ENCODE results near the gene DLEC1.

Gene DLEC1, protein sequence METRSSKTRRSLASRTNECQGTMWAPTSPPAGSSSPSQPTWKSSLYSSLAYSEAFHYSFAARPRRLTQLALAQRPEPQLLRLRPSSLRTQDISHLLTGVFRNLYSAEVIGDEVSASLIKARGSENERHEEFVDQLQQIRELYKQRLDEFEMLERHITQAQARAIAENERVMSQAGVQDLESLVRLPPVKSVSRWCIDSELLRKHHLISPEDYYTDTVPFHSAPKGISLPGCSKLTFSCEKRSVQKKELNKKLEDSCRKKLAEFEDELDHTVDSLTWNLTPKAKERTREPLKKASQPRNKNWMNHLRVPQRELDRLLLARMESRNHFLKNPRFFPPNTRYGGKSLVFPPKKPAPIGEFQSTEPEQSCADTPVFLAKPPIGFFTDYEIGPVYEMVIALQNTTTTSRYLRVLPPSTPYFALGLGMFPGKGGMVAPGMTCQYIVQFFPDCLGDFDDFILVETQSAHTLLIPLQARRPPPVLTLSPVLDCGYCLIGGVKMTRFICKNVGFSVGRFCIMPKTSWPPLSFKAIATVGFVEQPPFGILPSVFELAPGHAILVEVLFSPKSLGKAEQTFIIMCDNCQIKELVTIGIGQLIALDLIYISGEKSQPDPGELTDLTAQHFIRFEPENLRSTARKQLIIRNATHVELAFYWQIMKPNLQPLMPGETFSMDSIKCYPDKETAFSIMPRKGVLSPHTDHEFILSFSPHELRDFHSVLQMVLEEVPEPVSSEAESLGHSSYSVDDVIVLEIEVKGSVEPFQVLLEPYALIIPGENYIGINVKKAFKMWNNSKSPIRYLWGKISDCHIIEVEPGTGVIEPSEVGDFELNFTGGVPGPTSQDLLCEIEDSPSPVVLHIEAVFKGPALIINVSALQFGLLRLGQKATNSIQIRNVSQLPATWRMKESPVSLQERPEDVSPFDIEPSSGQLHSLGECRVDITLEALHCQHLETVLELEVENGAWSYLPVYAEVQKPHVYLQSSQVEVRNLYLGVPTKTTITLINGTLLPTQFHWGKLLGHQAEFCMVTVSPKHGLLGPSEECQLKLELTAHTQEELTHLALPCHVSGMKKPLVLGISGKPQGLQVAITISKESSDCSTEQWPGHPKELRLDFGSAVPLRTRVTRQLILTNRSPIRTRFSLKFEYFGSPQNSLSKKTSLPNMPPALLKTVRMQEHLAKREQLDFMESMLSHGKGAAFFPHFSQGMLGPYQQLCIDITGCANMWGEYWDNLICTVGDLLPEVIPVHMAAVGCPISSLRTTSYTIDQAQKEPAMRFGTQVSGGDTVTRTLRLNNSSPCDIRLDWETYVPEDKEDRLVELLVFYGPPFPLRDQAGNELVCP (N-terminal part only)

DNA sequence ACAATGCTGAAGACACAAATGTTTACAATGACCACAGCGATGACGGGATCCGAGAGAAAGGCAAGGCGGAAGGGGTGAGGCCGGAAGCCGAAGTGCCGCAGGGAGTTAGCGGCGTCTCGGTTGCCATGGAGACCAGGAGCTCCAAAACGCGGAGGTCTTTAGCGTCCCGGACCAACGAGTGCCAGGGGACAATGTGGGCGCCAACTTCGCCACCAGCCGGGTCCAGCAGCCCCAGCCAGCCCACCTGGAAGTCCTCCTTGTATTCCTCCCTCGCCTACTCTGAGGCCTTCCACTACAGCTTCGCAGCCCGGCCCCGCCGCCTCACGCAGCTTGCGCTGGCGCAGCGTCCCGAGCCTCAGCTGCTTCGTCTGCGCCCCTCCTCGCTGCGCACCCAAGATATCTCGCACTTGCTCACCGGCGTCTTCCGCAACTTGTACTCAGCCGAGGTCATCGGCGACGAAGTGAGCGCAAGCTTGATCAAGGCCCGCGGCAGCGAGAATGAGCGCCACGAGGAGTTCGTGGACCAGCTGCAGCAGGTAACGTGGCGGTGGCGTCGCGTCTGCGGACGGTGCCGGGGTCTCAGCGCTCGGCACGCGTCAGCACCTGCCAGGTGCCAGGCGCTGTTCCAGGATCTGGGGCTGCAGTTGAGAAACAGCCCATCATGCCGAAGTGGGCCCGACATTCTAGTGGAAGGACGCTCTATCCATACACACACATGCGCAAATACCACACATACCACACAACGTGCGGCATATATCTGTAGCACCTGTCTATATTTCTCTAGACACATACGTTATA is at the start of gene DLEC1:
TSS of gene DLEC1 (plus strand) at position 108 of the 798 bp plus-strand sequence. CDS start at position 126, 18 bp downstream.
- no peak for FAIRE-seq

DNA sequence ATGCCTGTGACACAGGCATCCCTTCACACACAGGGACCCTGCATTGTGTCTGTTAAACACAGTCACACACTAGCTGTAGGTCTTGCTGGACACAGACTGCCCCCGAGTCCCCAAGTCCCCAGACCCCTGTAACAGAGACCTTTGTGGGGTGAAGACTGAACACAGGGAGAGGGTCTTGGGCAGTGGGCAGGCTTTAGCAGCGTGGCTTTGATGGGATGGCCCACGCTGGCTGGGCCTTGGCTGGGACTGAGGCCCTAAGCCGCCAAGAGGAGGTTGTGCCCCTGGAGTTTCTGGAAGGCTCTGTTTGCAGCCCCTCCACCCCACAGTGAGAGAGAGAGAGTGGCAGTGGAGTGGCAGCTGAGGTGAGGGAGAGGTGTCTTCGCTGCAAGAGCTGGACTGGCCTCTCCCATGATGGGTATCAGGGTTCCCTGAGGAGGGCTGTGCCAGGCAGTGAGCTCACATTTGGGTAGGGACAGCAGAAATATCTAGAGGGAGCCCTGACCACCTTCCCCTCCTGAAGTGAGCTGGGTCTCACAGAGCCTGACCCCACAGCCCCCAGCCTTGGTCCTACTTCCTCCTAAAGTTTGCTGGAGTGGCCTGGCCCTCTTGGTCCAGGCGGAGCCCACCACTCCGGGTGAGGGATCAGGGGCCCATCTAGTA is 49.1 kb upstream of the DLEC1 start:
- FAIRE-seq: no peak

DNA sequence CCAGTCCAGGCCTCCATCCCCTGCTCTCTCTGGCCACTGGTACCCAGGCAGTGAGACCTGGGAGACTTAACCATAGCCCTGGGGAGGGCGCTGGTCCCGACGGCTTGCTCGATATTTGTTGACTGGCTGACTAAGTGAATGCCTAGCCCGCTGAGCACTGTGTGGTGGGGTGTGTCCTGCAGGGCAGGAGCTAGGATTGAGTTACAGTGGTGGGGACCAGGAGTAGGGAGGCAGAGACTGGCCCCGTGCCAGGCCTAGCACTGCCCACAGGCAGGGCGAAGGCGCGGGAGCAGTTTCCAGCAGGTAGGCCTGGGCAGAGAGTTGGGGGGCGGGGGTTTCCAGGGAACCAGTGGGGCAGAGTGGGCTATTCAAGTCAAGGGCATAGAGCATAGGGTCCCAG is 48.5 kb upstream of the DLEC1 start, which contains the start of gene VILL:
TSS of gene VILL (plus strand) at position 260 of the 400 bp plus-strand sequence. CDS start 2,887 bp downstream, outside the sequence.
- no peak for FAIRE-seq

DNA sequence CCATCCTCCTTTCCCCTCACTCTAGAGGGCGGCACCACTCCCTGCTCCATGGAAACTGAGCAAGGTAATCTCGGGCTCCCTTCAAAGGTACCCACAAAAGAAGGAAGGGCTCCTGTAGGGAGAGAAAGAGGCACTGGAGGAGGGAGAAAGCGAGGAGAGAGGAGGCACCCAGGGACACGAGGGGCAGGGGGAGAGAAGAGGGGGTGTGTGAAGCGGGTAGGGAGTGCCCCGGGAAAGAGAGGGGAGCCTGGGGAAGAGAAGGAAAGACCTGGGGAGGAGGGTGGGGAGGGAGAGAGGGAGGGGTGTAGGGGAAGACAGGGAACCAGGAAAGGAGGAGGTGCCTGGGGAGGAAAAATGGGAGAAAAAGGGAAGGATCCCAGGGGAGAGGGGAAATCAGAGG is 47.9 kb upstream of the DLEC1 start:
- no peak for FAIRE-seq

DNA sequence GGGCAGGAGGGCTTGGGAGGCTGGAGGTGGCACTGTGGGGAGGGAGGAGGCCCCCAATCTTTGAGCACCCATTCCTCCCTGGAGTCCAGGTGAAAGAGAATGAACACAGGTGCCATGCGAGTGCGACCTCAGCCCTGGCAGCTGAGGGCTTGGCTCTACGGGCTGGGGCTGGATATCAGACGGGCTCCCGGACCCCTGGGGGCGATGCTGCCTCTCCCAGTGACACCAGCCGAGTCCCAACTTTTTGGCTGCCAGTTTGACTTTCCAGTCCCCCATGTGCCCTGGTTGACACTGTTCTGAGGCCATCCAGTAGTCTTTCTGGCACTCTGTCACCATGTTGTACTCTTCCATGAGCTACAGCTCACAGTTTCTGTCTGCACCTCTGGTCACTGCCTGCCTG is 47.2 kb upstream of the DLEC1 start:
- no peak for FAIRE-seq

DNA sequence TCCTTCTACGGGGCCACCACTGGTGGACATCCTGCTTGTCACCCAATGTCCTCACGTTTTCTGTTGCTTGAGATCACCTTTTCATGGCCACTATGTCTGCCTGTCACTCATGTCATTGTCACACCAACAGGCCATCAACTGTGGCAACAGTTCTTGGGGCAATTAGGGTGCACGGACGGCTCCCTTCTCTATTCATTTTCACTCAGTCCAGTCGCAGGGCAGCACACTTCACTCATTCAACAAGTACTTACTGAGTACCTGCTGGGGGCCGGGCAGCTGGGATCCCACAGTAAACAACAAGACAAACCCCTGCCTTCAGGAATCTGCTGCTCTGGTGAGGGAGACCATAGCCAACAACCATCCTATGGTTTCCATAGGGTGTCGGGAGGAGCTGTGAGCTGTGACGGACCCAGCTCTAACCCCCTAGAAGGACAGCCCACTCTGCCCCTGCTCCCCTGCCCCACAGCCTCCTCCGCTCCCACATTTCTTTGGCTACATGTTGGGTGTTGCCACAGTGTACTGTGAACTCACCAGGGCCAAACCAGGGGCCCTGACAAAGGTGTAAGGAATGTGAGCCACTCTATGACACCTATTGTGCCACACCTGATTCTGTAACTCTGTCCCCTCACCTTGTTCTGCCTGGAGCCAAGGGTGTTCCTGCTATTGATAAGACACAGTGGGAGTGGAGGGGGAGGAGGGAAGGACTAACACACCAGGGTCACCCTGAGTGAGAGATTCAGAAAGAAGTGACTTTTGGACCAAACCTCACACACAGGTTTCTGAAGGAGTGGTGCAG is 46.5 kb upstream of the DLEC1 start:
- FAIRE-seq: no peak

DNA sequence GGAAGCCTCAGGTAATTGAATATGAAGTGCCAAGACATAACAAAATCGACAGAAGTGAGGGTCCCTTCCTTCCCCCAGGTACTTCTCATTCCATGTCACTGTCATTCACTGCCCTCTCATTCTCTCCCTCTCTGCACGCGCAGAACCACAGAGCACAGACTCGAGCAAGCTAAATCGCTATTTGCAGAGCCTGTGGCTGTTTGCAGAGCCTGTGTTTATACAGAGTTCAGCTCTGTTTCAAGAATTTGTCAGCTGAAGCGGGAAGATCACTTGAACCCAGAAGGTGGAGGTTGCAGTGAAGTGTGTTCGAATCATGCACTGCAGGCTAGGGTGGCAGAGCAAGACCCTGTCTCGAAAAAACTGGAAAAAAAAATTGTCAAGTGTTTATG is 45.9 kb upstream of the DLEC1 start:
- FAIRE-seq: no peak

DNA sequence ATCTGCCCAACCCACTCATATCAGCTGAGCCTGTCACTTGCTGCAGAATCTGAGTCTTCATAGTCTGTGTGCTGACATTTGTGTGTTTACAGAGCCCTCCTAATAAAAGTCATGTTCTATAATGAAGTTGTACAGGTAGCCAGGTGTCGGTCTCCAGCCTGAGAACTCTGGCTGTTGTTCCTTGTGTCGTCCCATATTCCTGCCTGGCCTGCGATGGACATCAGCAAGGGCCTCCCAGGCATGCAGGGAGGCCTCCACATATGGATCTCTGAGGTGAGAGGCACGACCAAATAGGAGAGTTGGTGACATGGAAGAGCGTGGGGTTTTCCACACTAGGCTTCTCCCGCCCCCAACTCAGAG is 45.6 kb upstream of the DLEC1 start:
- FAIRE-seq: no peak

DNA sequence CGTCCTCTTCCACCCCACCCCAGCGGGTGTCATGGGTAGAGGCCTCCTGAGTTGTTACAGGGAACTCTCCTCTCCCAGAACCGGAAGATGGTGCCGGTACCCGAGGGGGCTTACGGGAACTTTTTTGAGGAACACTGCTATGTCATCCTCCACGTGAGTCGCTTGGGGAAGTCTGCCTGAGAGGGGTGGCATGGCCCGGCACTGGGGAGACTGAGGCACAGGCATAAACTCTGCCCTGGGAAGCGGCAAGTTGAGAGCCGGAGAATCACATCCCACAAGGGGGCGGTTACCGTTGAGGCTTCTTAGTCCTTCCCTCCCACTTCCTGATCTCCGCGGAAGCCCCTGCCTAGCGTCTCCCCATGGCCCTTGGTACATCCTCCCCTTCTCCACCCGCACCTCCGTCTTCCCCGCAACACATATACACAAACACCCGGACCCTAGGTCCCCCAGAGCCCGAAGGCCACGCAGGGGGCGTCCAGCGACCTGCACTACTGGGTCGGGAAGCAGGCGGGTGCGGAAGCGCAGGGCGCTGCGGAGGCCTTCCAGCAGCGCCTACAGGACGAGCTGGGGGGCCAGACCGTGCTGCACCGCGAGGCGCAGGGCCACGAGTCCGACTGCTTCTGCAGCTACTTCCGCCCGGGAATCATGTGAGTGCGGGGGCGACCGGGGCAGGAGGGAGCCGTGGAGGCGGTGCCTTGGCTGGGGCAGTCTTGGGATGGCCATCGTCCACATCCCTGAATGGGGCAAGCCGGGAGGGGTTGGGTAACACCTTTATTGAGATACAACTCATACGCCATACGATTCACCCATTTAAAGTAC is 45.0 kb upstream of the DLEC1 start:
- FAIRE-seq: no peak

DNA sequence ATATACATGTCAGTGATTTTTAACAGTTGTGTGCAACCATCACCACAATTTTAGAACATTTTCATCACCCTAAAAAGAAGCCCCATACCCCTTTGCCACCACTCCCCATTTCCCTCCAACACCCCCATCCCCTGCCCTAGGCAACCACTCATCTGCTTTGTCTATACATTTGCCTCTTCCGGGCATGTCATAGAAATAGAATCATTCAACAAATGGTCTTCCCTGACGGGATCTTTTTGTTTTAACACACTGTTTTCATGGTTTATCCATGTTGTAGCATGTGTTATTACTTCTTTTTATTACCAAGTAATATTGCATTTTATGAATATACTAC is 44.4 kb upstream of the DLEC1 start:
- FAIRE-seq: no peak

DNA sequence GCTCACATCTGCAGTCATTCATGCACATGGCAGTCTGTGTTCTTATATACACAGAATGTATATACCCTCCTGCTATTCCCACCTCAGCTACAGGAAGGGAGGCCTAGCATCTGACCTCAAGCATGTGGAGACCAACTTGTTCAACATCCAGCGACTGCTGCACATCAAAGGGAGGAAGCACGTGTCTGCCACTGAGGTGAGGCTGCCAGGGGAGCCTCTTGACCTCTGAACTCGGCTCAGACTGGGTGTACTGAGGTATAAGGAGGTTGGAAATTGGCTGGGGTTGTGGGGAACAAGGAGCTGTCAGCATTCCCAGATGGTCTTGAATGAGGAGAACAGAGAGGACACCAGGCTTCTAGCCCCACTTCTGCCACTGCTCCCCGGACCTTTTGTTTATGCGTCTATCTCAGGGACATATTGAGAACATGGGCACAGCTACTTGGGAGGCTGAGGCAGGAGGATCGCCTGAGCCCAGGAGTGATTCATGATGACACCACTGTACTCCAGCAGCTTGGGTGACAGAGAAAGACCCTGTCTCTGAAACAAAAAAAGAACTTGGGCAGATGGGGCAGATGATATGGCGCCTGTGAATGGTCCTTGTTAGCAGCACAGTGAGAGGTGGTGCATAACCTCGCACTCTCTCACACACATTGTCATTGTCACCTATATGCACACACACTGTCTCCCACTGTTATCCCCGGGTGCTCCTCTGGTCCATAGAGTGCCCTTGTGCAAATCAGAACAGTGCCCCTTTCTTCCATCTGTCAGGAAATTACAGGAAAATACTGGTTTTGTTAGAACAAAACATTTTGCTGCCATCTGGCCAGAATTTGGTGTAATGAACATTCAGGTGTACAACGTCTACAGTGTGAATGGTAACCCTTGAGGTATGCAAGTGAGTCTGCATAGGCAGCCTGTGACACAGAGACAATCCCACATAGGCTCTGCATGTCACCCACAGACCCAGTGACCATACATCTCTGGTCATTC is 43.1 kb upstream of the DLEC1 start:
- FAIRE-seq: no peak

DNA sequence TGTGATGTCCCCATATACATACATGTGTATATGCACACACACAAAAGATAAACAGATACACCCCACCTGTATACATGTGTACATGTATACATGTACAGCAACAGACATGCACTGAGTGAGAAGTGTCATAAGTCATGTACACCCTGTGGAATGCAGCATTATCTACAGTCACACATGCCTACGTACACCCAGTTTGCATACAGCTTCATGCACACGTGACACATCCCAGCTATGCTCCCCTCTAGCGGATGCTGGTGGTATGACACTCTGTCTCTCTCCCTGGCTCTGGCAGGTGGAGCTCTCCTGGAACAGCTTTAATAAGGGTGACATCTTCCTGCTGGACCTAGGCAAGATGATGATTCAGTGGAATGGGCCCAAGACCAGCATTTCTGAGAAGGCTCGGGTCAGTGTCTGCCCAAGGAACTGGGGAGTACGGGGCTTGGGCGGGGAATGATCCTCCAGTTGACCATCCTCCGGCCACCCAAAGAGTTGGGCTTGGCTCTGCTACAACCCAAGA is 42.2 kb upstream of the DLEC1 start:
- FAIRE-seq: no peak

DNA sequence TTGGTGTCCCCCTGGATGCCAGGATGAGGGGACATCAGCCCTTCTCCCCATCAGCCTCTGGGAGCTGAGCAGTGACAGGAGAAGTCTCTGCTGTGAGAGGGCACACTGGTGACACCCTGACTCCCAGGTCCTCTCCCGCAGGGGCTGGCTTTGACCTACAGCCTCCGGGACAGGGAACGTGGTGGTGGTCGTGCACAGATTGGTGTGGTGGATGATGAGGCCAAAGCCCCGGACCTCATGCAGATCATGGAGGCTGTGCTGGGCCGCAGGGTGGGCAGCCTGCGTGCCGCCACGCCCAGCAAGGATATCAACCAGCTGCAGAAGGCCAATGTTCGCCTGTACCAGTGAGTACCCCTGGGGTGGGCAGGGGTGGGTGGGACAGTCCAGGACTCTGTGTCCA is 41.7 kb upstream of the DLEC1 start:
- no peak for FAIRE-seq

DNA sequence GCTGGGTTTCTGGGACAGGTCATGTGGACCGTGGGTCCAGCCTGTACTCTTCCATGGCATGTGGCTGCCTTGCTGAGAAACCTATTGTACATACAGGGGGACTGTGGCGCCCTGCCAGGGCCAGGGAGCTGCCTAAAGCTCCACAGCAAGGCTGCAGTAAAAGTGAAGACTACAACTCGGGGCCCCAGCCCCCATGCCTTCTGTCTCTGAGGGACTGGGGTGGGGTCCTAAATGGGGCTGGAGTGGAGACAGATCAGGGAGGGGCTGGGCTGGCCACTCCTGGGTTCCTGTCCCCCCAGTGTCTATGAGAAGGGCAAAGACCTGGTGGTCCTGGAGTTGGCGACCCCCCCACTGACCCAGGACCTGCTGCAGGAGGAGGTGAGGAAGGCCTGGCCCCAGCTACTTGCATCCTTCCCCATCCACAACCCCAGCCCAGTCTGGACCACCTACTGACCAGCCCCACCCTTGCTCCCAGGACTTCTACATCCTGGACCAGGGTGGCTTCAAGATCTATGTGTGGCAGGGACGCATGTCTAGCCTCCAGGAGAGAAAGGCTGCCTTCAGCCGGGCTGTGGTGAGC is 41.1 kb upstream of the DLEC1 start:
- FAIRE-seq: no peak

DNA sequence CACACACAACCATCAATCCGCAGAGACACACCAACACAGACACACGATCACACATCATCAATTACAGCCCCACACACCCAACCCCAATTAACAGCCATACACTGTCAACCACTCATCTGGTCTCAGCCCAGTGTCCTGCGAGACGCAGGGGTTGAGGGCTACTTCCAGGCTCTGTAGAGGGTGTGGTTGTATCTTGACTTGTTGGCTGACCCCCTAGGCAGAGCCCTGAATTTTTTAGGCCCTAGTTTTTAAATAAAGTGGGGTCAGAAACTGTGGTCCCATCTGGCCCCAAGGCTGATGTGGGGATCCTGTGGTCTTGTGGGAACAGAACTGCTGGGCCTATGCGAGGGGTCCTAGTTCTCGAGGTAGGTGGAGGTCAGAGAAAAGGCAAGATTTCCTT is 39.2 kb upstream of the DLEC1 start:
- FAIRE-seq: no peak

DNA sequence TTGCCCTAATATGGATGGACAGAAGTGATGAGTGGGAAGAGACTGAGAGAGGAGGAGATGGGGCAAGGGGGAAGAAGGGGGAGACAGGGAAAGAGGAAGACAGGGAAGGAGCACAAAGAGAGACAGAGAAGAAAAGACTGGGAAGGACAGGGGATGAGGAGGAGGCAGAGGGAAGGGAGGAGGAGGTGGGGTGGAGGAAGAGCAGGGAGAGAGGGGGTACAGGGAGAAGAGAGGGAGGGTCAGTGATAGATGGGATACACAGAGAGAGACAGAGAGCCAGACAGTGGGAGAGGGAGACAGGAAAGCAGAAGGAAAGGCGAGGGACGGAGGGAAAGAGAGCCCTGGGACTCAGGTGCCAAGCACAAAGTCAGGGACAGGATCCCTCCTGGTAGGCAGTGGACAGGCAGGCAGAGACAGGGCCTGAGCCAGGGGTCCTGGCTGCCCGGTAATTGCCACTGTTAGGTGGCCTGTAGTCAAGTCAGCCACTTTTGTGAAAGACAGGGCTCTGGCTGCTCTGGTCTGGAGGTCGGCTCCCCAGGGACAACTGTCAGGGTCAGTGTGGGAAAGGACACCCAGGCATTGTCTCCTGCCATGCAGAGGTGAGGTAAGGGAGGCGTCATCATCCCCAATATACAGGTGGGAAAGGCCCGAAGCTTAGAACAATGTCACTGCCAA is 38.6 kb upstream of the DLEC1 start:
- FAIRE-seq: no peak

DNA sequence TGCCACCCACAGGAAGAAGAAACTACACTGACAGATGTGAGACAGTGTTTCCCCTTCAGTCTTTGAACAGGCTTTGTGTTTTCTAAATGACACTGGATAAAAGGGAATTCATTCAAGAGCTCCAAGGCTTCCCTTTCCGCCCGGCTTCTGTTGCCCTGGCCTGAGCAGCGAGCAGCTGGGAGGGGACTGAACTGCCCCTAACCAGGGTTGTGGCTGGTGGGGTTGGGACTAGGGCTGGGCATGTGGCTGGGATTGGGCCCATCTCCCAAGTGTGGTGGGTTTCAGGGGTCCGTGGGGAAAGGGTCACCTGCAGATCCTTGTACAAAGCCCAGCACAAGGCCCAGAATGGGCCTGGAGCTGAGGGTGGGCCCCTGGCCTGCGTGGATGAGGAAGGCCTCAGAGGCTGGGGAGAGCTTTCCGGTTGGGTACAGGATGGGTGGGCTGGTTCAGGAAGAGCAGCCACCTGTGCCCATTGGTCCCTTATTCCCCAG is 38.0 kb upstream of the DLEC1 start:
- FAIRE-seq: no peak

Measured in A204.1 (cell line).